Epithelial cell of esophagus (primary cell): ENCODE data around the gene PIK3R4.

Experiments used
- DNase-seq: peaks from one replicate; pipeline ENCODE4 v3.0.0; 2010; ENCODE audit warnings: low read depth
- H3K4me3 ChIP-seq: 2 replicates; pipeline ENCODE4 v1.5.1; 2011; ENCODE audit warnings: mild to moderate bottlenecking, low read length, control low read depth
- CTCF ChIP-seq: IDR thresholded peaks from 2 replicates; pipeline ENCODE4 v1.5.1; 2011; ENCODE audit warnings: low read depth, mild to moderate bottlenecking, low read length, control low read depth, inconsistent platforms; ENCODE audit not compliant: insufficient read depth; ENCODE audit errors: missing control alignments

PIK3R4 gene

GRCh38 chr3:130661140-130661891, 85.3 kb downstream of the PIK3R4 start:
- H3K4me3 ChIP-seq = no peak overlapping the region
- no peak for TF ChIP-seq CTCF
- no peak for DNase-seq

- no peak overlapping the region for H3K4me3 ChIP-seq
- TF ChIP-seq CTCF = no peak
- DNase-seq = no peak
Observed at GRCh38 chr3:130659911-130660310, 86.7 kb downstream of the PIK3R4 start.

GRCh38 chr3:130658678-130659077, 88.0 kb downstream of the PIK3R4 start:
- no peak for TF ChIP-seq CTCF
- no peak for DNase-seq

GRCh38 chr3:130656627-130657026, 90.0 kb downstream of the PIK3R4 start:
- TF ChIP-seq CTCF = no peak
- H3K4me3 ChIP-seq = no peak overlapping the region
- no peak for DNase-seq

More at GRCh38 chr3:130658678-130659077, 88.0 kb downstream of the PIK3R4 start:
- no peak overlapping the region for H3K4me3 ChIP-seq

- no peak overlapping the region for H3K4me3 ChIP-seq
- TF ChIP-seq CTCF = no peak
- DNase-seq = no peak
Observed at GRCh38 chr3:130654921-130655320, 91.7 kb downstream of the PIK3R4 start.

GRCh38 chr3:130654091-130654490, 92.5 kb downstream of the PIK3R4 start:
- no peak overlapping the region for H3K4me3 ChIP-seq
- no peak for DNase-seq
- no peak for TF ChIP-seq CTCF

- DNase-seq = no peak
- no peak overlapping the region for H3K4me3 ChIP-seq
- TF ChIP-seq CTCF = no peak
Observed at GRCh38 chr3:130649061-130649654, 97.5 kb downstream of the PIK3R4 start.
